MCF 10A (cell line): ENCODE results near the gene NFX1. TPM values are rescaled to one million over a fixed set of nuclear protein-coding genes. Genes with fewer than 3 reads are reported as not detected.

Experiments used
- BruUV-seq: library from RNA; stranded (reverse); fragments of 400-500 nt; replicated peaks from 2 replicates; lab custom pipeline; 2021; lab: Mats Ljungman, UMichigan
- CTCF ChIA-PET: fragments of 300-600 bp; sonication (Branson Sonifier 250); formaldehyde crosslinking; extraction: SDS; loops from one replicate; lab custom pipeline; 2021; ENCODE audit warnings: antibody characterized with exemption, inconsistent platforms; lab: Yijun Ruan, JAX
- POLR2A ChIA-PET: fragments of 300-600, 350-650 bp; sonication (Branson Sonifier 250); formaldehyde crosslinking; extraction: SDS; loops from one replicate; lab custom pipeline; 2020; ENCODE audit warnings: antibody characterized with exemption, inconsistent platforms; lab: Yijun Ruan, JAX
- DNase-seq: peaks from one replicate; pipeline ENCODE4 v3.0.0-alpha.2; 2018; ENCODE audit not compliant: unreplicated experiment
- H3K27ac Mint-ChIP-seq: one replicate; pipeline ENCODE4 v1.8.0; 2022; ENCODE audit warnings: mild to moderate bottlenecking, low read depth, mixed read lengths; ENCODE audit not compliant: unreplicated experiment
- H3K27me3 Mint-ChIP-seq: one replicate; pipeline ENCODE4 v1.8.0; 2022; ENCODE audit warnings: mixed read lengths; ENCODE audit not compliant: insufficient read depth, unreplicated experiment
- H3K36me3 Mint-ChIP-seq: one replicate; pipeline ENCODE4 v1.8.0; 2022; ENCODE audit warnings: mild to moderate bottlenecking, moderate library complexity, mixed read lengths; ENCODE audit not compliant: insufficient read depth, unreplicated experiment
- H3K4me1 Mint-ChIP-seq: one replicate; pipeline ENCODE4 v1.8.0; 2022; ENCODE audit warnings: mixed read lengths; ENCODE audit not compliant: insufficient read depth, unreplicated experiment
- H3K4me3 Mint-ChIP-seq: one replicate; pipeline ENCODE4 v1.8.0; 2022; ENCODE audit warnings: mild to moderate bottlenecking, moderate library complexity, mixed read lengths; ENCODE audit not compliant: unreplicated experiment
- H3K9me3 Mint-ChIP-seq: one replicate; pipeline ENCODE4 v1.8.0; 2022; ENCODE audit warnings: mixed read lengths; ENCODE audit not compliant: unreplicated experiment
- CTCF ChIP-seq: fragments of 200-600 bp; IDR thresholded peaks from one replicate; pipeline ENCODE4 v1.8.0; 2022; ENCODE audit warnings: antibody characterized with exemption, mild to moderate bottlenecking; ENCODE audit not compliant: unreplicated experiment
- intact Hi-C: fragments of 100-400 bp; cut with micrococcal nuclease; formaldehyde crosslinking; loops from 2 replicates; pipeline ENCODE4 v1.14.1; 2022
- total RNA-seq: library from RNA; stranded (reverse); gene quantifications from 2 replicates; pipeline ENCODE4 v1.2.3, GENCODE V29; 2022

The NFX1 gene
- total RNA-seq, 1 experiment from 2014 or later = 78.5 TPM

- POLR2A ChIA-PET = interaction anchor here (0.6 to 2.9 kb wide), 41 partner anchors 9 to 432 kb away, joined by 3 to 63 read pairs (median 5); partner anchors contain the start of genes AQP3, B4GALT1, BAG1 and CHMP5
- DNase-seq = no peak
- no TSS peak for BruUV-seq
- peaks cover 32% of the 10 kb centered on the region for H3K36me3 Mint-ChIP-seq
- peaks cover 26% of the 10 kb centered on the region for H3K4me1 Mint-ChIP-seq
- TF ChIP-seq CTCF = no peak
- no peaks in the 10 kb centered on the region for H3K27me3 Mint-ChIP-seq
- intact Hi-C loops = loop anchor here (1.0 to 10.0 kb wide), 4 partner anchors 25 to 65 kb away; partner anchors contain the start of genes BAG1 and CHMP5
- peak overlapping the region; percentile 100 for H3K27ac Mint-ChIP-seq
- no peaks in the 10 kb centered on the region for H3K9me3 Mint-ChIP-seq
- peak overlapping the region; percentile 100 for H3K4me3 Mint-ChIP-seq
- CTCF ChIA-PET = interaction anchor here (0.6 to 2.6 kb wide), 4 partner anchors 57 to 333 kb away, joined by 3 to 10 read pairs (median 6); no protein-coding TSS in a partner anchor
These were observed 425 bp upstream of the NFX1 start for GRCh38 chr9:33289936-33290246.

- no TSS peak for BruUV-seq
- no peaks in the 10 kb centered on the region for H3K27me3 Mint-ChIP-seq
- no peak for TF ChIP-seq CTCF
- peak overlapping the region; percentile 100 for H3K27ac Mint-ChIP-seq
- H3K36me3 Mint-ChIP-seq = peaks cover 32% of the 10 kb centered on the region
- peaks cover 27% of the 10 kb centered on the region for H3K4me1 Mint-ChIP-seq
- H3K9me3 Mint-ChIP-seq = no peaks in the 10 kb centered on the region
- DNase-seq = no peak
- H3K4me3 Mint-ChIP-seq = peak overlapping the region; percentile 100
- ChIA-PET CTCF (interaction anchor here (0.6 to 2.1 kb wide), 2 partner anchors 63 to 175 kb away, joined by 3 to 9 read pairs; no protein-coding TSS in a partner anchor), POLR2A (interaction anchor here (0.6 to 2.9 kb wide), 24 partner anchors 10 to 964 kb away, joined by 3 to 63 read pairs (median 8); partner anchors contain the start of genes B4GALT1, BAG1, CHMP5 and DNAJA1)
- intact Hi-C loops = loop anchor here (2.0 kb wide), 2 partner anchors 26 to 30 kb away; partner anchors contain the start of genes BAG1 and CHMP5
These were observed 698 bp downstream of the NFX1 start for GRCh38 chr9:33291031-33291397.

- CTCF ChIA-PET = no interaction called here
- DNase-seq = no peak
- H3K9me3 Mint-ChIP-seq = no peaks in the 10 kb centered on the region
- no peak for TF ChIP-seq CTCF
- POLR2A ChIA-PET = interaction anchor here (1.5 to 2.8 kb wide), 5 partner anchors 28 to 216 kb away, joined by 4 to 38 read pairs (median 15); partner anchors contain the start of genes BAG1, CHMP5, NOL6 and SMU1
- peak overlapping the region; percentile 76 for H3K27ac Mint-ChIP-seq
- H3K27me3 Mint-ChIP-seq = no peaks in the 10 kb centered on the region
- peaks cover 32% of the 10 kb centered on the region for H3K36me3 Mint-ChIP-seq
- H3K4me1 Mint-ChIP-seq = peaks cover 35% of the 10 kb centered on the region
- peak overlapping the region; percentile 100 for H3K4me3 Mint-ChIP-seq
- intact Hi-C loops = loop anchor here (2.0 kb wide), 2 partner anchors 27 to 29 kb away; partner anchors contain the start of genes BAG1 and CHMP5
- no TSS peak for BruUV-seq
These were observed 1.6 kb downstream of the NFX1 start for GRCh38 chr9:33291901-33292300.

- H3K9me3 Mint-ChIP-seq = no peaks in the 10 kb centered on the region
- peaks cover 54% of the 10 kb centered on the region for H3K4me1 Mint-ChIP-seq
- peak; percentile 3 for DNase-seq
- H3K27me3 Mint-ChIP-seq = no peaks in the 10 kb centered on the region
- no peak overlapping the region for H3K4me3 Mint-ChIP-seq
- ChIA-PET CTCF (no interaction called here), POLR2A (no interaction called here)
- H3K27ac Mint-ChIP-seq = peak overlapping the region; percentile 4
- BruUV-seq = no TSS peak
- no peak for TF ChIP-seq CTCF
- intact Hi-C loops = no loop called here
- H3K36me3 Mint-ChIP-seq = peaks cover 32% of the 10 kb centered on the region
These were observed 3.5 kb downstream of the NFX1 start for GRCh38 chr9:33293782-33294181.
